SH-SY5Y (cell line): Measurements from ENCODE around the gene MFAP4.

Experiments used
- GATA2 ChIP-seq: IDR thresholded peaks from 2 replicates; pipeline ENCODE4 v1.6.1; 2011; ENCODE audit warnings: mild to moderate bottlenecking, low read depth, low read length
- GATA3 ChIP-seq: IDR thresholded peaks from 2 replicates; pipeline ENCODE4 v1.6.1; 2011; ENCODE audit warnings: low read depth, mild to moderate bottlenecking, low read length, moderate library complexity

GRCh38 chr17:19360772-19361171, 26.2 kb downstream of the MFAP4 start:
- no peak for TF ChIP-seq GATA3
- TF ChIP-seq GATA2 = no peak
